T47D (cell line): Measurements from ENCODE around the gene BRD3.

Source experiments
- DNase-seq, 2 experiments: peaks; one replicate each; pipeline versions ENCODE4 v3.0.0 to v3.0.0-alpha.2; 2011 to 2012; ENCODE audit warnings: low read depth in 1 of 2, low spot score in 1 of 2
- JUND ChIP-seq: IDR thresholded peaks from 2 replicates; pipeline ENCODE4 v1.6.1; 2012; ENCODE audit warnings: low read depth
- in situ Hi-C: cut with HindIII; loops from 2 replicates; pipeline ENCODE4 v1.10.0; 2016; ENCODE audit warnings: low sequenced_read_pairs, low pct_unique_long_range_greater_than_20kb

BRD3 gene

DNA sequence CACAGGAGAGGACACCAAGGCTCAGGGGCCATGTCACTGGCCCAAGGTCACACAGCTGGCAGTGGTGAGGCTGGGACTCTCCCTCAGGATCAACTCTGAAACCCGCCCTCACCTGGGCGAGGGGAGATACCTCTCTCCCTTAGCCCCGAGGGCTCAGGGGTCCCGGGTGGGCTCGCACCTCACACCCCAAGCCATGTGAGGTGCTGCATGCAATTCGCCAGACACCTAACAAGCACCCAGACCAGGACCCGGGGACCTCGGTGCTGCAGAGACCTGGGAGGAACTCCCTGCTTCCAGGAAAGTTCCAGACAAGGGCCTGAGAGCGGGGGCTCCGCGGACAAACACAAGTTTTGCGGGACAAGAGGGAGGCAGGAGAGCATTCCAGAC lies 19.3 kb downstream of the BRD3 start:
- in situ Hi-C loops, result no loop called here
- DNase-seq, result no peak
- no peak for TF ChIP-seq JUND

GRCh38 chr9:134047868-134048581 lies 19.8 kb downstream of the BRD3 start:
- in situ Hi-C loops, result no loop called here
- no peak for DNase-seq
- TF ChIP-seq JUND, result no peak

GRCh38 chr9:134046894-134047681 lies 20.7 kb downstream of the BRD3 start:
- in situ Hi-C loops, result no loop called here
- DNase-seq, result no peak
- no peak for TF ChIP-seq JUND

DNA sequence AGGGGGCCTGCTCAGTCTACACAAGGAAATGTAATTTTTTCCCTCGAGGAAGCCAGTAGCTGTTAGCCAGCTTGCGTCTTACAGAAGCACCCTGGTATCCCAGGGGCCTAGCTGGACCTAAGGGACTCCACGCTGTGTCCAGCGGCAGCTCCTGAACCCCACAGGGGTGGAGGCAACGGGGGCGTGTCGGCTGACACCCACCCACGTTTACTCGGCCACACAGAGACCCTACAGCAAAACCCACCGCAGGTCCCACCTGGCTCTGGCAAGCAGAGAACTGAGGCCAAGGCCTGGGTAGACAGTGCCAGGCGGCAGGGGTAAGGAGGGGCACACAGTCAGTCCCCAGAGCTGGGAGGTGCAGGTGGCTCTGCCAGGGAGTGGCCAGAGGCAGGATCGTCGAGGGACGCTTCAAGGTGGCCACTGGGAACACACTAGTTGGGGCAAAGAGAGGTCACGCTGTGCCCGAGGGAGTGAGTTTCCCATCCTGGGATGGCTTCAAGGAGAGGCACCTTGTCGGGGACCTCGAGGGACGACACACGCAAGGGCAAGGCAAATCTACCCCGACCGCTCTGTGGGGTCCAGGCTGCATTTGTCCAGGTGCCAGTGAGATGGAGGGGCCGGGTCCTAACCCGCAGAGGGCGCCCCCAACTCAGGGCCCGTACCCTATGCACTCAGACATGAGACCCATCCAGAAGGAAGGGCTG lies 21.8 kb downstream of the BRD3 start:
- in situ Hi-C loops, result no loop called here
- TF ChIP-seq JUND, result no peak
- DNase-seq, result no peak

DNA sequence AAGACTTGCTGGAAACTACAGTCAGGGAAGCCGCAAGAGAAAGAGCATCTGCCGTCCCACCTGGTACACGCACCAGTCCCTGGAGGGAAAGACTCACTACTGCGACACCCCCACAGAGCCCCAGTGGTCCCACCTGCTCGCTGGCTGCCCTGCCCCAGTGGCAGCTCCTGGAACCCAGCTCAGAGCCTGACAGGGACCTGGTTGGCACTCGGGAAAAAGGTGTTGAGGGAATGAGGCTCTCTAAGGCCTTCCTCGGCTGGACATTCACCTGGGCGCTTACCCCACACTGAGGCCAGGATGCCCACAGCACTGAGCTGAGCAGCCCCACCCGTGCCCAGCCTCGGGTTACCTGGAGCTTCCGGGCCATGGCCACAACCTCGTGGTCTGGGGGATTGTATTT lies 22.9 kb downstream of the BRD3 start:
- in situ Hi-C loops, result no loop called here

GRCh38 chr9:134043531-134043988 lies 24.3 kb downstream of the BRD3 start:
- in situ Hi-C loops, result no loop called here
- no peak for DNase-seq
- TF ChIP-seq JUND, result no peak

More for the DNA sequence above, 22.9 kb downstream of the BRD3 start:
- TF ChIP-seq JUND, result no peak
- no peak for DNase-seq

DNA sequence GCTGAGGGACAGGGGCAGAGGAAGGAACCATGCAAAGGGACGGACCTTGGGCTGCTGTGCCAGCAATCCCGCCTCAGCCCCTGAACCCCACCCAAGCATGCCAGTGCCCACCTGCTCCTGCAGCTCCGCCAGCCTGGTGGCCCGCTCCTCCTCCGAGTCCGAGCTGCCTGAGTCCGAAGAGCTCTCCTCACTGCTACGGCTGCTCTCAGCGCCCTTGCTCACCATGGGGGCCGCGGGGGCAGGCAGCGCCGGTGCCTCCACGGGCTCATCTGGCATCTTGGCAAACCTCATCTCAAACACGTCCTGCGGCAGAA lies 26.2 kb downstream of the BRD3 start:
- DNase-seq, result no peak
- TF ChIP-seq JUND, result no peak
- in situ Hi-C loops, result no loop called here

DNA sequence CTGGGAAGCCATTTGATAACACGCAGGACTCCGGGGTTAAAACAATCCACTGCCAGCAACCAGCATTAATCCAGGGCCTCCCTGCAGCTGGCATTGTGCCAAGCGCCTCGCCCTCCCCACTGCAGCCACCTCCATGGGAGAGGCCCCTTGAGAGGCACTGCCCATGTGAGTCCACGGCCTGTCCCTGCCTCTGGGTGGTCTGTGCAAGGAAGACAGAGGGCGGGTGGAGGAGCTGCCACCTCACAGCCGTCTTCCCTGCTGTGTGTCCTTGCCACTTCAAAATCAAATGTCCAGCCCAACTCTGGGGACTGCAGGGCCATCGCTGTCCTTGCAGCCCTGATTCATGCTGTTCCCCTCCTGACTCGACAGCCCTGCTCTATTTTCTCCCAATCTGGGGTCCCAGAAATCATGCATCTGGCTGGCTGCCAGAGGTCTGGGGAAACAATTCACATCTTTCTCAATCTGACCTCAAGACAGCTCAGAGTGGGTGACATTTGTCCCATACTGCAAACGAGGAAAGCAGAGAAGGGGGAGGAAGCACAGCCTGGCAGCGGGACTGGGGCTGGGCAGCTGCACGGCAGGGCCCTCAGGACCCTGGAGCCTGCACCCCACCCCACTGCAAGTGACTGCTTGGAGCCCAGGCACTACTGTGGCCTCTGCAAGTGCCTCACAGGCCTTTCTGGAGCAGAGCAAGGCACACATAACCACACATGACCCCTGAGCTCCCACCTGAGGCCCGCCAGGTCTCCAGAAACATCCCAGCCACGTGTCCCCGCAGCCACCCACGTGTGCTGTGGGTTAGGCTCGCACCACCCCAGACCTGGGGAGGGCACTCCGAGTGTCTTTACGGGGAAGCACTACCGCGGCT lies 26.8 kb downstream of the BRD3 start:
- no peak for DNase-seq
- in situ Hi-C loops, result no loop called here

GRCh38 chr9:134040176-134040565 lies 27.7 kb downstream of the BRD3 start:
- DNase-seq, result no peak
- in situ Hi-C loops, result no loop called here
- TF ChIP-seq JUND, result no peak

More for the DNA sequence above, 26.8 kb downstream of the BRD3 start:
- TF ChIP-seq JUND, result no peak

DNA sequence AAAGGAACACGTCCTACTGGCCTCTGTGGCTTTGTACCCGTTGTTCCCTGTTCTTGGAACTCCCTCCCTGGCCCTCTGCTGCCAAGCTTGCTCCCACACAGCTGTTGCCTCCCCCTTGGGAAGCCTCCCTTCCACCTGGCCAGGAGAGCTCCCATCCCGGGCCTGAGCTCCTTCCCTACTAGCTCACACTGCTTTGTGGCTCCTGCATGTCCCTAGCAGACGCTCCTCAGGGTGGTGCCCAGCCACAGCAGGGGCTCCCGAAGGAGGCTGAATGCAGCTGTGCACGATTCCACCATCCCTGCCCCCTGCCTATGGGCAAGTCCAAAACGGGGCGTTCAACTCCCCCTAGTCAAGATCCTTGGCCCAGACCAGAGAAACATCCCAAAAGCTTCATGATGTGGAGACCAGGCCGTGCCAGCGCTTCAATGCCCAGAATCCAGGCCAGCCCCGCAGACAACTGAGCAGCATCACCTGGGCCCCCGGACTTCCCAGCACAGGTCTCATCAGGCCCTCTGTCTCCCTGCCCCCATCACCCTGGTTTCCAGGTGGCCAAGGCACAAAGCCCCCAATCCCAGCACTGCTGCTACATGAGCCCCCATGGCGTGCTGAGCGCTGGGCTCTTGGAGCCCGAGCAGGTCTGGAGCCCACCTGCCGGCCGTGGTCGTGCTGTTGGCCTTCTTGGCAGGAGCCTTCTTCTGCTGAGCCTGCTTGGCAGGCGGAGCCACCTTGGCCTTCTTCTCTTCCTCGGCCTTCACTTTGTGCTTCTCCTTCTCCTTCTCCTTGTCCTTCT lies 28.2 kb downstream of the BRD3 start:
- no peak for TF ChIP-seq JUND
- in situ Hi-C loops, result no loop called here
- no peak for DNase-seq

DNA sequence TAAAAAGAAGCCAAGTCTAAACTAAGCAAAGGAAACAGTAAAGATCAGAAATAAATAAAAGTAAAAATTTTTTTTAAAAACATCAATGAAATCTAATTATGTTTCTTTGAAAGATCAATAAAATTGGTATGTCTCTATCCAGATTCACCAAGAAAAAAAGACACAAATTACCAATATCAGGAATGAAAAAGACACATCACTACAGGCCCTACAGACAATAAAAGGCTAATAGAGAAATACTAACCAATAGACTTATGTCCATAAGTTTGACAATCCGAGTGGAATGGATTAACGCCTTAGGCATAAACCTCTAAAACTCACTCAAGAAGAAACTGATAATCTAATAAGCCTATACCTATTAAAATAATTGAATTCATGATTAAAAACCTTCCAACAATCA lies 30.2 kb downstream of the BRD3 start:
- no peak for TF ChIP-seq JUND
- in situ Hi-C loops, result no loop called here
- no peak for DNase-seq
